HEK293 (cell line): ENCODE data around the gene ANO3.

ENCODE experiments used
- CTCF ChIA-PET: fragments of 350-600 bp; formaldehyde crosslinking; extraction: SDS; loops from one replicate; lab custom pipeline; 2021; ENCODE audit warnings: antibody characterized with exemption; lab: Yijun Ruan, JAX
- POLR2A ChIA-PET: fragments of 300-600 bp; formaldehyde crosslinking; extraction: SDS; loops from one replicate; lab custom pipeline; 2020; ENCODE audit warnings: antibody characterized with exemption, inconsistent platforms; lab: Yijun Ruan, JAX
- H3K27ac ChIP-seq: fragments of 200-500 bp; sonication (Bioruptor generic); 2 replicates; pipeline ENCODE4 v1.5.1; 2014; ENCODE audit warnings: low read depth, low read length, control low read depth, inconsistent platforms; ENCODE audit errors: extremely low read depth
- H3K36me3 ChIP-seq, 2 experiments: fragments of 200-500 bp in 1 of 2; sonication (Bioruptor generic) in 1 of 2; 1 replicate in 1 of 2; 2 replicates in 1 of 2; pipeline ENCODE4 v1.5.1; 2014 to 2017; ENCODE audit warnings: inconsistent platforms in 2 of 2, low read length in 2 of 2; ENCODE audit not compliant: control insufficient read depth in 2 of 2, insufficient read depth in 1 of 2
- H3K4me1 ChIP-seq: fragments of 200-500 bp; sonication (Bioruptor generic); 2 replicates; pipeline ENCODE4 v1.5.1; 2014; ENCODE audit warnings: mild to moderate bottlenecking, low read length, inconsistent platforms; ENCODE audit not compliant: control insufficient read depth, insufficient read depth
- H3K4me3 ChIP-seq: 2 replicates; pipeline ENCODE4 v1.5.1; 2011; ENCODE audit warnings: low read depth, mild to moderate bottlenecking, control low read depth, low read length, moderate library complexity
- H3K9me3 ChIP-seq: fragments of 200-500 bp; sonication (Bioruptor generic); 2 replicates; pipeline ENCODE4 v1.5.1; 2014; ENCODE audit warnings: low read depth, low read length, inconsistent platforms; ENCODE audit not compliant: control insufficient read depth, insufficient read depth
- CTCF ChIP-seq: fragments of 450-650 bp; formaldehyde crosslinking; IDR thresholded peaks from 2 replicates; pipeline ENCODE4 v1.5.1; 2016; ENCODE audit warnings: missing biosample characterization, missing genetic modification characterization
- GLIS1 ChIP-seq: fragments of 450-650 bp; formaldehyde crosslinking; IDR thresholded peaks from 2 replicates; pipeline ENCODE4 v1.5.1; 2016; ENCODE audit warnings: missing biosample characterization, missing genetic modification characterization
- GLIS2 ChIP-seq: fragments of 450-650 bp; formaldehyde crosslinking; IDR thresholded peaks from 2 replicates; pipeline ENCODE4 v1.5.1; 2016; ENCODE audit warnings: missing biosample characterization, missing genetic modification characterization
- PRDM4 ChIP-seq: fragments of 450-650 bp; formaldehyde crosslinking; IDR thresholded peaks from 2 replicates; pipeline ENCODE4 v1.5.1; 2017; ENCODE audit warnings: missing biosample characterization, missing genetic modification characterization
- SCRT1 ChIP-seq: fragments of 450-650 bp; formaldehyde crosslinking; IDR thresholded peaks from 2 replicates; pipeline ENCODE4 v1.5.1; 2016; ENCODE audit warnings: missing biosample characterization, missing genetic modification characterization, borderline replicate concordance
- ZBTB44 ChIP-seq: fragments of 450-650 bp; IDR thresholded peaks from 2 replicates; pipeline ENCODE4 v1.5.1; 2018; ENCODE audit warnings: missing biosample characterization, mild to moderate bottlenecking, missing genetic modification characterization
- ZBTB48 ChIP-seq: fragments of 450-650 bp; formaldehyde crosslinking; IDR thresholded peaks from 2 replicates; pipeline ENCODE4 v1.5.1; 2016; ENCODE audit warnings: missing biosample characterization, missing genetic modification characterization
- ZNF138 ChIP-seq: fragments of 450-650 bp; formaldehyde crosslinking; IDR thresholded peaks from 2 replicates; pipeline ENCODE4 v1.5.1; 2016; ENCODE audit warnings: missing biosample characterization, missing genetic modification characterization, borderline replicate concordance
- ZNF202 ChIP-seq: fragments of 450-650 bp; formaldehyde crosslinking; IDR thresholded peaks from 2 replicates; pipeline ENCODE4 v1.5.1; 2016; ENCODE audit warnings: missing biosample characterization, missing genetic modification characterization, borderline replicate concordance
- ZNF311 ChIP-seq: fragments of 450-650 bp; formaldehyde crosslinking; IDR thresholded peaks from 2 replicates; pipeline ENCODE4 v1.5.1; 2017; ENCODE audit warnings: missing biosample characterization, missing genetic modification characterization, borderline replicate concordance
- ZNF335 ChIP-seq: fragments of 450-650 bp; formaldehyde crosslinking; conservative IDR thresholded peaks from 2 replicates; pipeline ENCODE4 v1.5.1; 2016; ENCODE audit warnings: missing biosample characterization, missing genetic modification characterization
- ZNF544 ChIP-seq: fragments of 450-650 bp; formaldehyde crosslinking; IDR thresholded peaks from 2 replicates; pipeline ENCODE4 v1.5.0; 2017; ENCODE audit warnings: missing biosample characterization, missing genetic modification characterization
- ZNF571 ChIP-seq: fragments of 450-650 bp; formaldehyde crosslinking; IDR thresholded peaks from 2 replicates; pipeline ENCODE4 v1.5.0; 2017; ENCODE audit warnings: missing biosample characterization, missing genetic modification characterization
- ZNF600 ChIP-seq: fragments of 450-650 bp; formaldehyde crosslinking; IDR thresholded peaks from 2 replicates; pipeline ENCODE4 v1.5.1; 2016; ENCODE audit warnings: missing biosample characterization, missing genetic modification characterization
- ZNF639 ChIP-seq: fragments of 450-650 bp; formaldehyde crosslinking; IDR thresholded peaks from 2 replicates; pipeline ENCODE4 v1.5.1; 2016; ENCODE audit warnings: missing biosample characterization, missing genetic modification characterization
- ZNF654 ChIP-seq: fragments of 450-650 bp; formaldehyde crosslinking; IDR thresholded peaks from 2 replicates; pipeline ENCODE4 v1.5.1; 2016; ENCODE audit warnings: low read depth, missing biosample characterization, missing genetic modification characterization
- ZNF768 ChIP-seq: fragments of 450-650 bp; formaldehyde crosslinking; IDR thresholded peaks from 2 replicates; pipeline ENCODE4 v1.5.1; 2018; ENCODE audit warnings: missing biosample characterization, mild to moderate bottlenecking, missing genetic modification characterization
- TF ChIP-seq, protein P1 (sequence below): fragments of 450-650 bp; formaldehyde crosslinking; IDR thresholded peaks from 2 replicates; pipeline ENCODE4 v1.5.1; 2016; ENCODE audit warnings: missing biosample characterization, missing genetic modification characterization, borderline replicate concordance
- TF ChIP-seq, protein P2 (sequence below): fragments of 450-650 bp; formaldehyde crosslinking; IDR thresholded peaks from 2 replicates; pipeline ENCODE4 v1.5.1; 2017; ENCODE audit warnings: missing biosample characterization, mild to moderate bottlenecking, missing genetic modification characterization, moderate library complexity
- TF ChIP-seq, protein P3 (sequence below): fragments of 450-650 bp; formaldehyde crosslinking; IDR thresholded peaks from 2 replicates; pipeline ENCODE4 v1.5.1; 2016; ENCODE audit warnings: missing biosample characterization, missing genetic modification characterization

Gene ANO3

DNA sequence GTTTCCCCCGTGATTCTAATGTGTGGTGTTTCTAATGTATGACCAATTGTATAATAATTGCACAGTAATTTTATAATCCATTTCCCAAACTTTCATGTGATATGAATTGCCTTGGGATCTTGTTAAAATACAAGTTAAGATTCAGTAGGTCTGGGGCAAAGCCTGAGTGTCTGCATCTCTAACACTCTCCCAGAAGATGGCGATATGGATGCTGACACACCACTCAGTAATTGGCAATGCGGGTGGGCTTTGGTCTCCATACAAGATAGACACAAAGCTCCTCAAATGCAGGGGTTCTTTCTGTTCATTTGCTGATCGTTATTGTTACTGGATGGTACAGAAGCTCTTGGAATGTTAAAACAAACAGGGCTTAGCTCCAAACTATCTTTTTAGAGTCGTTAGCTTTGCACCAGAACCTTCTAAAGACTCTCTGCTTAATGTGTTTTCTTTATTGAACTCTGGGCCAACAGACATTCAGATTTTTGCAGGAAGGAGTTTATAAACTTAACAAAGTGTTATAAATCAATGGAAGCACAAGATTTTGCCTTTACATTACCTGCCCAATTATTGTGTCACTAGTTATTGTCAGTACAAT is 45.4 kb upstream of the ANO3 start:
- Histone ChIP-seq H3K36me3 (no peaks in the 10 kb centered on the region), H3K4me1 (no peaks in the 10 kb centered on the region), H3K4me3 (no peak overlapping the region), H3K27ac (no peak overlapping the region), H3K9me3 (no peaks in the 10 kb centered on the region)
- ChIA-PET POLR2A (no interaction called here), CTCF (interaction anchor here (0.6 to 1.8 kb wide), 10 partner anchors 10 to 873 kb away, joined by 3 to 5 read pairs (median 4); no protein-coding TSS in a partner anchor)
- TF ChIP-seq ZNF654 (tag by site-specific recombination) (peak; percentile 36), GLIS1 (tag by site-specific recombination) (0 out of 2 replicates have a peak, but pooled peaks have one; percentile 9)
- TF ChIP-seq, protein P1, sequence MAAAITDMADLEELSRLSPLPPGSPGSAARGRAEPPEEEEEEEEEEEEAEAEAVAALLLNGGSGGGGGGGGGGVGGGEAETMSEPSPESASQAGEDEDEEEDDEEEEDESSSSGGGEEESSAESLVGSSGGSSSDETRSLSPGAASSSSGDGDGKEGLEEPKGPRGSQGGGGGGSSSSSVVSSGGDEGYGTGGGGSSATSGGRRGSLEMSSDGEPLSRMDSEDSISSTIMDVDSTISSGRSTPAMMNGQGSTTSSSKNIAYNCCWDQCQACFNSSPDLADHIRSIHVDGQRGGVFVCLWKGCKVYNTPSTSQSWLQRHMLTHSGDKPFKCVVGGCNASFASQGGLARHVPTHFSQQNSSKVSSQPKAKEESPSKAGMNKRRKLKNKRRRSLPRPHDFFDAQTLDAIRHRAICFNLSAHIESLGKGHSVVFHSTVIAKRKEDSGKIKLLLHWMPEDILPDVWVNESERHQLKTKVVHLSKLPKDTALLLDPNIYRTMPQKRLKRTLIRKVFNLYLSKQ = no peak

DNA sequence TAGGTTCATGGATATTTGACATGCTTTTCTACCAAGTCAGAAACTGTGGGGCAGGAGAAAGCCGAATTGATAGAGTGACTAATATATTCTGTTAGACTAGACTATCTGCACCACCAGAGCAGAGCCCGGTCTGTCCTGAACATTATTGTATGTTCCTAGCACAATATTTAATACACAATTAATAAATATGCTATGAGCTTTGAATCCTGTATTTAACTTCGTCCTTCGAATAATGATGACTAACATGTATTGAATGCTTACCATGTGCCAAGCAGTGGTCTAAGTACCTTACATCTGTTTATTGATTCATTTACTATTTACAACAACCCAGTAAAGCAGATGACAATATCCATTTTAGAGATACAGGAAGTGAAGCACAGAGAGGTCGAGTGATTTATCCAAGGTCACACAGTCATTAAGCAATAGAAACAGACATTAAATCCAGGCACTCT is 44.8 kb upstream of the ANO3 start:
- POLR2A ChIA-PET = no interaction called here
- TF ChIP-seq GLIS2 (tag by site-specific recombination) (no peak), ZNF639 (tag by site-specific recombination) (no peak), ZNF768 (tag by site-specific recombination) (no peak), ZNF138 (tag by site-specific recombination) (no peak), ZNF544 (tag by site-specific recombination) (no peak), ZBTB48 (no peak), ZNF311 (no peak), ZNF600 (tag by site-specific recombination) (no peak), ZNF335 (no peak), ZNF571 (tag by site-specific recombination) (no peak), SCRT1 (tag by site-specific recombination) (no peak), CTCF (tag by site-specific recombination) (no peak), ZNF202 (no peak), ZBTB44 (tag by site-specific recombination) (no peak), PRDM4 (tag by site-specific recombination) (no peak)
- TF ChIP-seq, protein P2, sequence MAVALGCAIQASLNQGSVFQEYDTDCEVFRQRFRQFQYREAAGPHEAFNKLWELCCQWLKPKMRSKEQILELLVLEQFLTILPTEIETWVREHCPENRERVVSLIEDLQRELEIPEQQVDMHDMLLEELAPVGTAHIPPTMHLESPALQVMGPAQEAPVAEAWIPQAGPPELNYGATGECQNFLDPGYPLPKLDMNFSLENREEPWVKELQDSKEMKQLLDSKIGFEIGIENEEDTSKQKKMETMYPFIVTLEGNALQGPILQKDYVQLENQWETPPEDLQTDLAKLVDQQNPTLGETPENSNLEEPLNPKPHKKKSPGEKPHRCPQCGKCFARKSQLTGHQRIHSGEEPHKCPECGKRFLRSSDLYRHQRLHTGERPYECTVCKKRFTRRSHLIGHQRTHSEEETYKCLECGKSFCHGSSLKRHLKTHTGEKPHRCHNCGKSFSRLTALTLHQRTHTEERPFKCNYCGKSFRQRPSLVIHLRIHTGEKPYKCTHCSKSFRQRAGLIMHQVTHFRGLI = no peak
- TF ChIP-seq, protein P3, sequence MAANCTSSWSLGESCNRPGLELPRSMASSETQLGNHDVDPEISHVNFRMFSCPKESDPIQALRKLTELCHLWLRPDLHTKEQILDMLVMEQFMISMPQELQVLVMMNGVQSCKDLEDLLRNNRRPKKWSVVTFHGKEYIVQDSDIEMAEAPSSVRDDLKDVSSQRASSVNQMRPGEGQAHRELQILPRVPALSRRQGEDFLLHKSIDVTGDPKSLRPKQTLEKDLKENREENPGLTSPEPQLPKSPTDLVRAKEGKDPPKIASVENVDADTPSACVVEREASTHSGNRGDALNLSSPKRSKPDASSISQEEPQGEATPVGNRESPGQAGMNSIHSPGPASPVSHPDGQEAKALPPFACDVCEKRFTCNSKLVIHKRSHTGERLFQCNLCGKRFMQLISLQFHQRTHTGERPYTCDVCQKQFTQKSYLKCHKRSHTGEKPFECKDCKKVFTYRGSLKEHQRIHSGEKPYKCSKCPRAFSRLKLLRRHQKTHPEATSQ = no peak
- TF ChIP-seq, all 188 proteins: peak for 0
- CTCF ChIA-PET = interaction anchor here (0.6 to 1.8 kb wide), 9 partner anchors 10 to 474 kb away, joined by 3 to 5 read pairs (median 4); no protein-coding TSS in a partner anchor
- H3K36me3 ChIP-seq = no peaks in the 10 kb centered on the region
- no peak overlapping the region for H3K27ac ChIP-seq
- H3K9me3 ChIP-seq = no peaks in the 10 kb centered on the region
- H3K4me3 ChIP-seq = no peak overlapping the region
- H3K4me1 ChIP-seq = no peaks in the 10 kb centered on the region
